ENCODE data around the gene CDKL2. TPM values are rescaled to one million over a fixed set of nuclear protein-coding genes. Genes with fewer than 3 reads are reported as not detected.
"Not testable (repeated sequence)": the region's sequence is repeated elsewhere in the genome, so short reads cannot be mapped to it uniquely, and the experiment has no call there.

CDKL2 gene
- total and polyA plus RNA-seq, 5 donors from 2014 or later, result 0.07 to 1.1 (median 0.32) TPM

DNA sequence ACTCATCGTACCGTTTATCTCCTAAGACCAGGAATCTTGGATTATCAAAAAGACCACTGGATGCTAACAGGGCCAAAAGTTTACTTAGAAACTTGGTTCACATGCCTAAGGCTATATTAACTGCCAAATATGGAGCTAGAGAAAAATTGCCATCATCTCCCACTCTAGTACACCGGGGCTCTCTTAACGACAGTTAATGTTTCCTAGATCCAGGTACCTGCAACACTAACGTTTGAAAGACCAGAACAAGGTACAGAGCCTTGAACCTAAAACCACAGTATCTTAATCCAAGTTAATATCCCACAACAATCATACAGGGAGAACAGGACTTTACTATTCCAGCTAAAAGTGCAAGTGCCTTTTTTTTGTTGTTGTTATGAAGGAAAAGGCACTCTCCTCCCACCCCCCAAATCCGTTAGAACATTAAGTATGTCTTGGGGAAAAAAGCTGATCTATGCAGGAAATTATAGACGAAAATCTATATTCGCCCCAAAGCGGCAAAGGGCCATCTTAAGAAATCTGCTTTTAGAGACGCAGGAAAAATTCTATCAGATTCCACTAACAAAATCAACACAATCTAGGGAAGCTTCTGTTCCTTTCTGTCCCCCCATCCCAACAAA lies 41.6 kb upstream of the CDKL2 start:
- Mint-ChIP-seq H3K9me3 (peaks cover 0 to 2% (median 0%) of the 10 kb centered on the region in 7 donors), H3K36me3 (no peaks in the 10 kb centered on the region), H3K4me3 (peak overlapping the region; percentile 93 to 99 (median 98)), H3K27ac (peak overlapping the region; percentile 98 to 100 (median 99)), H3K4me1 (peaks cover 41 to 65% (median 54%) of the 10 kb centered on the region in 4 donors), H3K27me3 (no peaks in the 10 kb centered on the region)
- H3K27ac ChIP-seq (ENCODE audit: insufficient read depth, low read length, poor library complexity, severe bottlenecking), result peak overlapping the region; percentile 98
- H3K4me3 ChIP-seq (ENCODE audit: low read depth, low read length), result peak overlapping the region; percentile 97
- H3K4me1 ChIP-seq (ENCODE audit: control insufficient read depth, insufficient read depth, low read length, poor library complexity, severe bottlenecking), result peaks cover 59% of the 10 kb centered on the region
- no peaks in the 10 kb centered on the region for H3K9me3 ChIP-seq (ENCODE audit: control insufficient read depth in 2 of 2, low read length in 2 of 2)
- DNase-seq (peak in 1 of 3 donors; percentile 28), ATAC-seq (ENCODE audit: low read depth in 2 of 2) (no peak)
- no peaks in the 10 kb centered on the region for H3K27me3 ChIP-seq (ENCODE audit: control insufficient read depth, insufficient read depth, low read length)
- no peaks in the 10 kb centered on the region for H3K36me3 ChIP-seq (ENCODE audit: control insufficient read depth, insufficient read depth, low read length)

DNA sequence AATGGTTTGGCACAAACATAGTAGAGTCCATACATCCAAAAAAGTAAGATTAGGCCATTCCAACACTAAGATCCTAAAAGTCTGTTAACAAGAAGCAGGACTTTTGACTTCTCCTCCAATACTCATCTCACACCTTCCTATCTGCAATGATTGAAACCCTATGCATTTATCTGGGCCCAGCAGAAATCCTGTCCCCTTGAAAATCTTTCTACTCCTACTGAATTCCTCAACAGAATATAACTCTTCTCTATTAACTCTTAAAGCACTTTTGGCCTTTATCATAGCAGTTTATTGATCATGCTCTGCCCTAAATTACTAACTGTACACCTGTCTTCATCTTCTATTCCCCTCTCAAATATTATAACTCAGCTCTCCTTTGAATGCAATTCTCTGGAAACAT lies 38.3 kb upstream of the CDKL2 start:
- no peaks in the 10 kb centered on the region for H3K27me3 Mint-ChIP-seq
- H3K27me3 ChIP-seq (ENCODE audit: control insufficient read depth, insufficient read depth, low read length), result no peaks in the 10 kb centered on the region
- H3K4me1 ChIP-seq (ENCODE audit: control insufficient read depth, insufficient read depth, low read length, poor library complexity, severe bottlenecking), result peaks cover 81% of the 10 kb centered on the region
- H3K4me3 ChIP-seq (ENCODE audit: low read depth, low read length), result peak overlapping the region; percentile 40
- DNase-seq (no peak), ATAC-seq (ENCODE audit: low read depth in 2 of 2) (no peak)
- H3K27ac ChIP-seq (ENCODE audit: insufficient read depth, low read length, poor library complexity, severe bottlenecking), result no peak overlapping the region
- no peaks in the 10 kb centered on the region for H3K9me3 ChIP-seq (ENCODE audit: control insufficient read depth in 2 of 2, low read length in 2 of 2)
- no peaks in the 10 kb centered on the region for H3K36me3 Mint-ChIP-seq
- H3K27ac Mint-ChIP-seq, result peak overlapping the region in 2 of 3 donors; percentile 6 to 18
- no peaks in the 10 kb centered on the region for H3K36me3 ChIP-seq (ENCODE audit: control insufficient read depth, insufficient read depth, low read length)
- peaks cover 51 to 89% (median 73%) of the 10 kb centered on the region in 4 donors for H3K4me1 Mint-ChIP-seq
- H3K4me3 Mint-ChIP-seq, result peak overlapping the region; percentile 35 to 93 (median 69)
- H3K9me3 Mint-ChIP-seq, result peaks cover 0 to 2% (median 0%) of the 10 kb centered on the region in 7 donors

DNA sequence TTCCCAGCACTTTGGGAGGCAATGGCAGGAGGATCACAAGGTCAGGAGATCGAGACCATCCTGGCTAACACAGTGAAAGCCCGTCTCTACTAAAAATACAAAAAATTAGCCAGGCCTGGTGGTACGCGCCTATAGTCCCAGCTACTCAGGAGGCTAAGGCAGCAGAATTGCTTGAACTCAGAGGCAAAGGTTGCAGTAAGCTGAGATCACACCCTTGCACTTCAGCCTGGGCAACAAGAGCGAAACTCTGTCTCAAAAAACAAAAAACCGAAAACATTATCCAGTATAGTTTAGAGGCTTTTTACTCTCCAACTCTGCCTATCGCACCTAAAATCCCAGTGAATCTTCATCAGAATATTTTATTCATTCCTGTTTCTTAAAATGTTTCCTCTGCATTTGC lies 37.3 kb upstream of the CDKL2 start:
- H3K4me1 Mint-ChIP-seq, result peaks cover 53 to 89% (median 72%) of the 10 kb centered on the region in 4 donors
- not testable (repeated sequence) for H3K9me3 ChIP-seq (ENCODE audit: control insufficient read depth in 2 of 2, low read length in 2 of 2); H3K36me3 Mint-ChIP-seq; H3K27me3 ChIP-seq (ENCODE audit: control insufficient read depth, insufficient read depth, low read length); H3K36me3 ChIP-seq (ENCODE audit: control insufficient read depth, insufficient read depth, low read length); DNase-seq; H3K27ac ChIP-seq (ENCODE audit: insufficient read depth, low read length, poor library complexity, severe bottlenecking); H3K9me3 Mint-ChIP-seq; ATAC-seq (ENCODE audit: low read depth in 2 of 2); H3K27me3 Mint-ChIP-seq
- peak overlapping the region in 1 of 3 donors; percentile 36 for H3K27ac Mint-ChIP-seq
- H3K4me3 Mint-ChIP-seq, result peak overlapping the region; percentile 49 to 93 (median 69)
- Histone ChIP-seq H3K4me3 (ENCODE audit: low read depth, low read length) (peak overlapping the region; percentile 73), H3K4me1 (ENCODE audit: control insufficient read depth, insufficient read depth, low read length, poor library complexity, severe bottlenecking) (peaks cover 90% of the 10 kb centered on the region)

DNA sequence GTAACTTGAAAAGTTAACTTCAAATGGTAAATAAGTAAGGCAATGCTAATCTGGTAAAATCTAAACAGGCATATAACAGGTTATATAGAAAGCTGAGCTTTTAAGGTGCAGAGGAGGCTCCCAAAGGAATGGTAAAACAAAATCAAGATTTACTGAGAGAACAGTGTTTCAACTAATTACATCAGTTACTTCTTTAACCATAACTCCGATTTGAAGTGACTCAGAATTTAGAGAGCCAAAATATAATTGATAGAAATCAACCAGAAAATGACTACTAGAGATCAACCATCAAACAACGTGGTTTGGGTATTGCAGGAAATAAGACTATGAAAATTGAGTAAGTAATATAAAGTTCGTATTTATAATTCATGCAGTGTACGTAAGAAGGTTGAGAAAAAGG lies 36.0 kb upstream of the CDKL2 start:
- Histone ChIP-seq H3K4me3 (ENCODE audit: low read depth, low read length) (peak overlapping the region; percentile 73), H3K27me3 (ENCODE audit: control insufficient read depth, insufficient read depth, low read length) (no peaks in the 10 kb centered on the region), H3K36me3 (ENCODE audit: control insufficient read depth, insufficient read depth, low read length) (peaks cover 8% of the 10 kb centered on the region), H3K27ac (ENCODE audit: insufficient read depth, low read length, poor library complexity, severe bottlenecking) (peak overlapping the region; percentile 42), H3K4me1 (ENCODE audit: control insufficient read depth, insufficient read depth, low read length, poor library complexity, severe bottlenecking) (peaks cover 89% of the 10 kb centered on the region), H3K9me3 (ENCODE audit: control insufficient read depth in 2 of 2, low read length in 2 of 2) (no peaks in the 10 kb centered on the region)
- H3K27me3 Mint-ChIP-seq, result no peaks in the 10 kb centered on the region
- no peaks in the 10 kb centered on the region for H3K9me3 Mint-ChIP-seq
- H3K4me1 Mint-ChIP-seq, result peaks cover 52 to 91% (median 70%) of the 10 kb centered on the region in 4 donors
- DNase-seq, result no peak
- H3K27ac Mint-ChIP-seq, result peak overlapping the region in 1 of 3 donors; percentile 31
- peak; percentile 21 to 26 for ATAC-seq (ENCODE audit: low read depth in 2 of 2)
- peaks cover 9% of the 10 kb centered on the region for H3K36me3 Mint-ChIP-seq
- peak overlapping the region; percentile 56 to 73 (median 70) for H3K4me3 Mint-ChIP-seq

DNA sequence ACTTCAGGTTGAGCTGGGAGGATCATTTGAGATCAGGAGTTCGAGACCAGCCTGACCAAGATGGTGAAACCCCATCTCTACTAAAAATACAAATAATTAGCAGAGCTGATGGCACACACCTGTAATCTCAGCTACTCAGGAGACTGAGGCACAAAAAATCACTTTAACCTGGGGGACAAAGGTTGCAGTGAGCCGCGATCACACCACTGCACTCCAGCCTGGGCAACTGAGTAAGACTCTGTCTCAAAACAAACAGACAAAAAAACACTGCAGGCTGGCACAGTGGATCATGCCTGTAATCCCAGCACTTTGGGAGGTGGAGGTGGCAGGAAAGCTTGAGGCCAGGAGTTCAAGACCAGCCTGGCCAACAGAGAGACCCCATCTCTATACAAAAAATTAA lies 34.3 kb upstream of the CDKL2 start:
- not testable (repeated sequence) for H3K27me3 Mint-ChIP-seq; H3K27me3 ChIP-seq (ENCODE audit: control insufficient read depth, insufficient read depth, low read length); H3K9me3 Mint-ChIP-seq; H3K4me3 ChIP-seq (ENCODE audit: low read depth, low read length); H3K9me3 ChIP-seq (ENCODE audit: control insufficient read depth in 2 of 2, low read length in 2 of 2); H3K27ac Mint-ChIP-seq; ATAC-seq (ENCODE audit: low read depth in 2 of 2); H3K27ac ChIP-seq (ENCODE audit: insufficient read depth, low read length, poor library complexity, severe bottlenecking); DNase-seq
- peak overlapping the region in 1 of 4 donors; percentile 53 for H3K4me3 Mint-ChIP-seq
- peaks cover 50 to 88% (median 64%) of the 10 kb centered on the region in 4 donors for H3K4me1 Mint-ChIP-seq
- peaks cover 77% of the 10 kb centered on the region for H3K4me1 ChIP-seq (ENCODE audit: control insufficient read depth, insufficient read depth, low read length, poor library complexity, severe bottlenecking)
- peaks cover 18% of the 10 kb centered on the region for H3K36me3 Mint-ChIP-seq
- peaks cover 24% of the 10 kb centered on the region for H3K36me3 ChIP-seq (ENCODE audit: control insufficient read depth, insufficient read depth, low read length)

DNA sequence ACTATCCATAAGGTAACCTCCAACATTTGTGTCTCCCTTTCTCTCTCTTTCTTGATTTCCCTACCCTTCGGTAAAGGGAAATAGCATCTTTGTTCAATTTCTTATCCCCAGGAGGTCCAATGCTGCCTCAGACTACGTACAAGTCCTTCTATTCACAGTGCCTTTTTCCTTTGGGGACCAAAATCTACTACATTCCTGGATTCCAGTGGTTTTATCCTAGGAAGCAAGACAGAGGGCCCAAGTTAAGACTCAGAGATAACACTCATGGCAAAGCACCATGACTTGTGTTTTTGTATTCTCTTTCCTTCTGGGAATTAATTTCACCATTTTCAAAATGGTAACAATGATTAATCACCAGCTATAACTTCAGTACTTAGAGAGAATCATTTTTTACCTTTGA lies 32.3 kb upstream of the CDKL2 start:
- Mint-ChIP-seq H3K27ac (peak overlapping the region in 1 of 3 donors; percentile 76), H3K36me3 (peaks cover 31% of the 10 kb centered on the region), H3K9me3 (no peaks in the 10 kb centered on the region), H3K27me3 (no peaks in the 10 kb centered on the region), H3K4me1 (peaks cover 44 to 87% (median 57%) of the 10 kb centered on the region in 4 donors), H3K4me3 (no peak overlapping the region)
- H3K4me1 ChIP-seq (ENCODE audit: control insufficient read depth, insufficient read depth, low read length, poor library complexity, severe bottlenecking), result peaks cover 57% of the 10 kb centered on the region
- DNase-seq, result no peak
- ATAC-seq (ENCODE audit: low read depth in 2 of 2), result no peak
- H3K9me3 ChIP-seq (ENCODE audit: control insufficient read depth in 2 of 2, low read length in 2 of 2), result no peaks in the 10 kb centered on the region
- H3K36me3 ChIP-seq (ENCODE audit: control insufficient read depth, insufficient read depth, low read length), result peaks cover 42% of the 10 kb centered on the region
- H3K27me3 ChIP-seq (ENCODE audit: control insufficient read depth, insufficient read depth, low read length), result no peaks in the 10 kb centered on the region
- H3K27ac ChIP-seq (ENCODE audit: insufficient read depth, low read length, poor library complexity, severe bottlenecking), result no peak overlapping the region
- H3K4me3 ChIP-seq (ENCODE audit: low read depth, low read length), result no peak overlapping the region

DNA sequence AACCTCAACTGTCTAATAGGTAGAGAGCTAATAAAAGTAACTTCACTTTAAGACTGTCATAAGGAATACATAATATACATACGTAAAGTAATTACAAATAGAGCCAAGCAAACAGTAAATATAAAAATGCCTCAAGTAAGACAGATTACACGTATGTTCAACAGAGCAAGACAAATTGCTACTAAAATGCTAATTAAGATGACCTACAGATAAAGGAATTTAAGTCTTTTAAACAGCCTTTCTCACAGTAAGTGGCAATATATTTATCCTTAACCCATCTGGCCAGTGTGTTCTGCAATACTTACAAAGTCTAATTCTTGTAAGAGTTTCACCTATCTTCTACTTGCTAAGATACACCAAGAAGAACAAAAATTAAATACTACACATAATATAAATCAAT lies 30.2 kb upstream of the CDKL2 start:
- peaks cover 40 to 85% (median 53%) of the 10 kb centered on the region in 4 donors for H3K4me1 Mint-ChIP-seq
- ATAC-seq (ENCODE audit: low read depth in 2 of 2), result no peak

DNA sequence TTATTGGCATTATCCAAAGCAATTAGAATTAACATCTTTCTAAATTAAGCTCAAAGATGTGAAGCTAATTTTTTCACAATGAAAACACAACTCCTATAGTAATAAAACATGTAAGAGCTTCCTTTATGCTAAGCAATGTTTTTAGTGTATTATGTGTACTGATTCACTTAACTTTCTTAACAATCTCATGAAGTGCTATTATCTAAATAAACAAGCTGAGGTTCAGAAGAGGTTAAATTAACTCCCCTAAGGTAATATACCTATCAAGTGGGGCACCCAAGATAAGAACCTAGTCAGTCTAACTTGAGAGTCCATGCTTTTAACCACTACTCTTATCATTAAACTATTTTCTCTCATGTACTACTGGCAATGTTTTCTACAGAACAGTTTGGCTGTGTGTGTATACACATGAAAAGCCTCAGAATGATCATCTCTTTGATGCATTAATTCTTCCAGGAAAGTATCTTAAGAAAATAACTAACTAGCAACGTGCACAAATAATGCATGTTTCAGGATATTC lies 29.2 kb upstream of the CDKL2 start:
- DNase-seq (no peak), ATAC-seq (ENCODE audit: low read depth in 2 of 2) (no peak)
- Mint-ChIP-seq H3K27ac (peak overlapping the region in 1 of 3 donors; percentile 29), H3K4me1 (peaks cover 39 to 84% (median 55%) of the 10 kb centered on the region in 4 donors), H3K36me3 (peaks cover 46% of the 10 kb centered on the region), H3K9me3 (no peaks in the 10 kb centered on the region), H3K4me3 (no peak overlapping the region), H3K27me3 (no peaks in the 10 kb centered on the region)
- Histone ChIP-seq H3K36me3 (ENCODE audit: control insufficient read depth, insufficient read depth, low read length) (peaks cover 69% of the 10 kb centered on the region), H3K9me3 (ENCODE audit: control insufficient read depth in 2 of 2, low read length in 2 of 2) (no peaks in the 10 kb centered on the region), H3K27me3 (ENCODE audit: control insufficient read depth, insufficient read depth, low read length) (no peaks in the 10 kb centered on the region), H3K4me3 (ENCODE audit: low read depth, low read length) (no peak overlapping the region), H3K4me1 (ENCODE audit: control insufficient read depth, insufficient read depth, low read length, poor library complexity, severe bottlenecking) (peaks cover 48% of the 10 kb centered on the region), H3K27ac (ENCODE audit: insufficient read depth, low read length, poor library complexity, severe bottlenecking) (no peak overlapping the region)

More for the DNA sequence above, 30.2 kb upstream of the CDKL2 start:
- Mint-ChIP-seq H3K27ac (peak overlapping the region in 1 of 3 donors; percentile 36), H3K4me3 (no peak overlapping the region), H3K9me3 (no peaks in the 10 kb centered on the region), H3K36me3 (peaks cover 39% of the 10 kb centered on the region), H3K27me3 (no peaks in the 10 kb centered on the region)
- Histone ChIP-seq H3K27me3 (ENCODE audit: control insufficient read depth, insufficient read depth, low read length) (no peaks in the 10 kb centered on the region), H3K9me3 (ENCODE audit: control insufficient read depth in 2 of 2, low read length in 2 of 2) (no peaks in the 10 kb centered on the region), H3K27ac (ENCODE audit: insufficient read depth, low read length, poor library complexity, severe bottlenecking) (no peak overlapping the region), H3K4me3 (ENCODE audit: low read depth, low read length) (no peak overlapping the region), H3K36me3 (ENCODE audit: control insufficient read depth, insufficient read depth, low read length) (peaks cover 60% of the 10 kb centered on the region), H3K4me1 (ENCODE audit: control insufficient read depth, insufficient read depth, low read length, poor library complexity, severe bottlenecking) (peaks cover 47% of the 10 kb centered on the region)
- no peak for DNase-seq

Measured in CD4-positive, CD25-positive, alpha-beta regulatory T cell (primary cell).